ENCODE data around the gene ZNF365.

ZNF365 gene

DNA sequence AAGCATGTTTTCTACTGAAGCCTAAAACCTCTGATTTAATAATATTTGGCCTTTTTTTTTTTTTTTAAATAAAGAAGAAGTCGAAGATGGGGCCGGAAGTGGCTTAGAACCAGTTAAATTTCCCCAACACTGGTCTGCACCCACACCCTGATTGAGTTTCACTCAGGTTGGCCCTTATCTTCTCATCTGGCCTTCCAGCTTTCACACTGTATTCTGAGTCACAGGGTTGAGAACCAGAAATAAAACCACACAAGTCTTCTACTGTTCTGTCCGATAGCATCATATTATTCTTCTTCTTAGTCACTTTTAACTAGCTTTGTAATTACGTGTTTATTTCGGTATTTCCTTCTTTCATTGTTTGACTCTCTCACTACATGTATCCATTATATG is 9.9 kb downstream of the ZNF365 start:
- H3K4me3 ChIP-seq (ENCODE audit: low read depth, low read length): no peak overlapping the region
- DNase-seq (ENCODE audit: low read depth): peak; percentile 25
- TF ChIP-seq, protein P1, sequence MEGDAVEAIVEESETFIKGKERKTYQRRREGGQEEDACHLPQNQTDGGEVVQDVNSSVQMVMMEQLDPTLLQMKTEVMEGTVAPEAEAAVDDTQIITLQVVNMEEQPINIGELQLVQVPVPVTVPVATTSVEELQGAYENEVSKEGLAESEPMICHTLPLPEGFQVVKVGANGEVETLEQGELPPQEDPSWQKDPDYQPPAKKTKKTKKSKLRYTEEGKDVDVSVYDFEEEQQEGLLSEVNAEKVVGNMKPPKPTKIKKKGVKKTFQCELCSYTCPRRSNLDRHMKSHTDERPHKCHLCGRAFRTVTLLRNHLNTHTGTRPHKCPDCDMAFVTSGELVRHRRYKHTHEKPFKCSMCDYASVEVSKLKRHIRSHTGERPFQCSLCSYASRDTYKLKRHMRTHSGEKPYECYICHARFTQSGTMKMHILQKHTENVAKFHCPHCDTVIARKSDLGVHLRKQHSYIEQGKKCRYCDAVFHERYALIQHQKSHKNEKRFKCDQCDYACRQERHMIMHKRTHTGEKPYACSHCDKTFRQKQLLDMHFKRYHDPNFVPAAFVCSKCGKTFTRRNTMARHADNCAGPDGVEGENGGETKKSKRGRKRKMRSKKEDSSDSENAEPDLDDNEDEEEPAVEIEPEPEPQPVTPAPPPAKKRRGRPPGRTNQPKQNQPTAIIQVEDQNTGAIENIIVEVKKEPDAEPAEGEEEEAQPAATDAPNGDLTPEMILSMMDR (IDR thresholded peaks at IDR 0.05; ENCODE audit: insufficient read depth, low read depth, low read length, missing control alignments): no peak

DNA sequence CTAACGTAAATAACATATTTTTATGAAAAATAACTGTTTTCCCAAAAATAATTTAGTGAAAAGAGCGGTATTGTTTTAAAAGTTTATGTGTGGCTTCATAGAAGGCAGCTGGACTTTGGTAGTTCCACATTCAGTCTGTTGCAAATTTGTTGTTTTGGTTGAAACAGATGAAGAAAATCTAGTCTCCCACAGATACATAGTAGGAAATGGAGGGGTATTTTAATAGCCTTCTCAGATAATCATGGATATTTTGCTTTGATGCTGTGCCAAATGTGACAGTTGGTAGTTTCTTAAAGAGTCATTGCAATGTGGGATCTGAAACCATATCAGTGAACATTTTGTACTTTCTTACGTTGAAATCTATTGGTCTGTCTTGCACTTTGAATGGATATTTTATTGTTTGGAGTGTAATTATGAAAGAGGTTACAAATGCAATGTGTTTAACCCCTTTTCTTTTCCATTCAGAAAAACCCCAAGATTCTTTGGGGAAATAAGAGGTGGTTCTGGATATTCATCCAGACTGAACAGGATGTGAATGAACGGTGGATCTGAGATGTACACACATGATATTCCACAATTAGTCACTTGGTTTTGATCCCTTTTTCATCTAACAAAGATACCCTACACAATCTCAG is 10.4 kb downstream of the ZNF365 start:
- TF ChIP-seq, protein P1 (IDR thresholded peaks at IDR 0.05; ENCODE audit: insufficient read depth, low read depth, low read length, missing control alignments): no peak
- no peak for DNase-seq (ENCODE audit: low read depth)
- no peak overlapping the region for H3K4me3 ChIP-seq (ENCODE audit: low read depth, low read length)

DNA sequence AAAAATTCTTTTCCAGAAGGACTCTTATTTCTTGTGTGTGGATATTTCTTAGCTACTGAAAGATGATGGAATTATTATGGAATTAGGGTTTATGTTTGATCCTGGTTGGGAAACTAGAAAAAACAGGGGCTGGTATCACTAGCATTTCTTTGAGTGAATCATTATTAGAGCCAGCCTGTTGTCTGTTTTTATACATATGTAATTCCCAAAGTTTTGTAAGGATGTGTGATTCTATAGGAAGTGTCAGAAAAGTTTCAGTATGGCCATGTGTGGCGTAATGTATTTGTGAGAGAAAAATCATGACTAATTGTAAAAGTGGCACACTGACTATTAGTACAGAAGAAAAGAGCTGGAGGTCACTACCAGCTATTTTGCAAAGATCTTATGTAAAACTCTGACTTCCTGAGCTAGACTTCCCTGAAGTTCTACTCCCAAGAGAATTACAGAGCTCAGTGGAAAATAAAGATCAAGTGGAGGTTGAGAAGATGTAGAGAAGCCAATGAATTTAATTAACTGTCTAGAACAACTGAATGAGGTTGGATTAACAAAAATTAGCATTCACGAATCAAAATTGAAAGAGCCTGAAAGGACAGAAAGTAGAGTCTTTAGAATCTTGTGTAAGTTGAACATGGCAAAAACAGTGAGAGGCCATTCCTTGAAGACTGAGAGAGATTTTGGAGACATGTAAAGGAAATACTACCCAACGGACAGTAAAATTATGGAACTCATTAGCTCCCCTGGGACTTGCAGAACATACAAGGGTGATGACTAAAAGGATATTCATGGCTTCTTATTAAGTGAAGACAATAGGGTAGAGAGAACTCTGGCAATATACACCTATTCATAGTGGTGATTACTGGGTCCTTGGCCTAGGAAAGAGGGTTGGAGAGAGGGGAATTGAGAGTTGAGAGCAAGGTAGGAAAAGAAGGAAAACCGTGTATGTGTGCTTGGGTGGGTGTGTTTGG is 12.5 kb downstream of the ZNF365 start:
- no peak for DNase-seq (ENCODE audit: low read depth)
- no peak overlapping the region for H3K4me3 ChIP-seq (ENCODE audit: low read depth, low read length)
- TF ChIP-seq, protein P1 (IDR thresholded peaks at IDR 0.05; ENCODE audit: insufficient read depth, low read depth, low read length, missing control alignments): no peak

DNA sequence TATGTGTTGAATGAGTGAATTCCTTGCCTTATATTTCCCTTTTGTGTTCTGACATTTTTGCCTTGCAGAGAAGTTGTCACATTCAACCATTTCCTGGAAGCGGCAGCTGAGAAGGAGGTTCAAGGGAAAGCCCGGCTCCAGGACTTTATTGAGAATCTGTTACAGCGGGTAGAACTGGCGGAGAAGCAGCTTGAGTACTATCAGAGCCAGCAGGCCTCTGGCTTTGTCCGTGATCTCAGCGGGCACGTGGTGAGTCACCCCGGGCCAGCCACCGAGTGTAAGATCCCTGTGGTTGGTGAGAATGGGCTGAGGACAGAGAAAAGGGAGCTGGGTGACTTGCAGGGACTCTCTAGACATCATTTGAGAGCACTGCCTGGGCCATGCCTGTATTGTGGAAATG is 14.2 kb downstream of the ZNF365 start:
- TF ChIP-seq, protein P1 (IDR thresholded peaks at IDR 0.05; ENCODE audit: insufficient read depth, low read depth, low read length, missing control alignments): no peak
- DNase-seq (ENCODE audit: low read depth): no peak
- H3K4me3 ChIP-seq (ENCODE audit: low read depth, low read length): no peak overlapping the region

DNA sequence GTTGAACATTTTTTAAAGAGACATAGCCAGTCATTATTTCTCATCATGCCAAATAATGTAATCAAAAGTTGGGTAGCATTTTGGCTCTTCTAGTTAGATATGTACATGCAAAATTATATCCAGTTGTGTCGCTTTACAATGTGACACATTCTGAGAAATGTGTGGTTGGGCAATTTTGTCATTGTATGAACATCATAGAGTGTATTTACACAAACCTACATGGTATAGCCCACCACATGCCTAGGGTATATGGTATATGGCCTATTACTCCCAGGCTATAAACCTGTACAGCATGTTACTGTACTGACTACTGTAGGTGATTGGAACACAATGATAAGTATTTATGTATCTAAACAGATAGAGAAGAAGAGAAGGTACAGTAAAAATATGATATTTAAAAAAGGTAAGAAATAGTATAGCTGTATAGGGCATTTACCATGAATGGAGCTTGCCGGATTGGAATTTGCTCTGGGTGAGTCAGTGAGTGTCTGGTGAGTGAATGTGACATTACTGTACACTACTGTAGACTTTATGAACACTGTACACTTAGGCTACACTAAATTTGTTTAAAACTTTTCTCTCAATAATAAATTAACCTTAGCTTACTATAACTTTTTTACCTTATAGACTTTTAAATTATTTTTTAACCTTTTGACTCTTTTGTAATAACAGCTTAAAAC is 16.5 kb downstream of the ZNF365 start:
- TF ChIP-seq, protein P1 (IDR thresholded peaks at IDR 0.05; ENCODE audit: insufficient read depth, low read depth, low read length, missing control alignments): no peak
- H3K4me3 ChIP-seq (ENCODE audit: low read depth, low read length): no peak overlapping the region
- DNase-seq (ENCODE audit: low read depth): no peak

DNA sequence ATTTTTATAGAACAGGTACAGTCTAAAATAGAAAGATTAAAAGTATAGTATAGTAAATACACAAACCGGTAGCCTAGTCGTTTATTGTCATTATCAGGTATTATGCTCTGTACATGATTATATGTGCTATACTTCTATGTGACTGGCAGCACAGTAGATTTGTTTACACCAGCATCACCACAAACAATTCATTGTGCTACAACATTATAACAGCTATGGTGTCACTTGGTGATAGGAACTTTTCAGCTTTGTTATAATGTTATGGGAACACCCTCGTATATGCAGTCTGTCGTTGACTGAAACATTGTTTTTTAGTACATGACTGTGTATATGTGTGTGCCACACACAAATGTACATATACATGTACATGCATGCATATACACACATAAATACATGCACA is 19.1 kb downstream of the ZNF365 start:
- TF ChIP-seq, protein P1 (IDR thresholded peaks at IDR 0.05; ENCODE audit: insufficient read depth, low read depth, low read length, missing control alignments): no peak
- no peak for DNase-seq (ENCODE audit: low read depth)
- H3K4me3 ChIP-seq (ENCODE audit: low read depth, low read length): no peak overlapping the region
